Mononuclear cell (primary cell): Measurements from ENCODE around the gene LINGO3. TPM values are rescaled to one million over a fixed set of nuclear protein-coding genes. Genes with fewer than 3 reads are reported as not detected.

ENCODE experiments used
- H3K27me3 ChIP-seq: 2 replicates; pipeline ENCODE4 v1.6.0; 2011; ENCODE audit warnings: low read length, control low read depth; ENCODE audit not compliant: insufficient read depth
- H3K4me1 ChIP-seq: 2 replicates; pipeline ENCODE4 v1.5.1; 2011; ENCODE audit warnings: mild to moderate bottlenecking, low read length, control low read depth; ENCODE audit not compliant: insufficient read depth
- H3K4me3 ChIP-seq: 2 replicates; pipeline ENCODE4 v1.5.1; 2011; ENCODE audit warnings: mild to moderate bottlenecking, low read length, moderate library complexity
- H3K9me3 ChIP-seq: 2 replicates; pipeline ENCODE4 v1.5.1; 2011; ENCODE audit warnings: low read depth, mild to moderate bottlenecking, control low read depth, low read length
- total RNA-seq: library from RNA; depleted of rRNA; stranded (reverse); fragments of >200 nt; gene quantifications from one replicate; pipeline ENCODE4 v1.2.3, GENCODE V29; 2012

LINGO3 gene
- total RNA-seq, 1 donor: 0.52 TPM

DNA sequence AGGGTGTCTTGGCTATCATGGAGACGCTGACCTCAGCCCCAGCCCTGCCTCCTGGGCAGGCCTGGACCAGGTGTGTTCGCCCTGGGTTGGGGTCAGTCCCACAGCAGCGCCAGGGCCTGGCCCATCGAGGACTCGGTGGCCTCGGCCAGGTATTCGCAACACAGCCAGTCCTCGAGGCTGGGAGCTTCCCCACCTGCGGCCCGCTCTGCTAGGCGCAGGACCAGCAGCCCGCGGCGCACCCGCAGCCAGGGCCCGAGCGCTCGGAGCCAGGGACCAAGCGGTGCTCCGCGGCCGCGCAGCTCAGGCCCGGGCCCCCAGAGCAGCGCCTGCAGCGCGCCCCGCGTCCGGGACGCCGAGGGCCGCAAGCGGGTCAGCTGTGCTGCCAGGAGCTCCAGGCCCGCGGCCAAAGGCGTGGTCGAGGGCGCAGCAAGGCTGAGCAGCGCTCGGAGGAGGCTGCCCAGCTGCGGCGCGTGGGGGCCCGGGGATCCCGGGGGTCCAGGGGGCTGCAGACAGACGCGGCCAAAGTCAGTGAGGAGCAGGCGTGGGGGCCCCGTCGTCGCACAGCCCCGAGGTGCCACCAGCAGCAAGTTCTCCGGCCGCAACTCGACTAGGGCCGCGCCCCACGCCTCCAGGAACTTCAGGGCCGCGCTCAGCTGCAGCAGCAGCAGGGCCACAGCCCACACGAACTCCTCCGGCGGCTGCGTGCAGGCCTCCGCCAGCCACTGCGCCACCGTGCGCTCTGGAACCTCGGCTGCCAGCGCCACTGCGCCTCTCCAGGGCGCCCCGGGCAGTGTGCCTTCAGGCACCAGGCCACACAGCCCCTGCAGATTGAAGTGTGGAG, 32.1 kb downstream of the LINGO3 start:
- no peaks in the 10 kb centered on the region for H3K9me3 ChIP-seq
- H3K4me1 ChIP-seq: peaks cover 54% of the 10 kb centered on the region
- H3K27me3 ChIP-seq: no peaks in the 10 kb centered on the region
- no peak overlapping the region for H3K4me3 ChIP-seq

- Histone ChIP-seq H3K9me3 (no peaks in the 10 kb centered on the region), H3K27me3 (no peaks in the 10 kb centered on the region), H3K4me1 (peaks cover 46% of the 10 kb centered on the region), H3K4me3 (no peak overlapping the region)
Observed at GRCh38 chr19:2274931-2275535, 32.9 kb downstream of the LINGO3 start.

- Histone ChIP-seq H3K27me3 (no peaks in the 10 kb centered on the region), H3K4me3 (no peak overlapping the region), H3K9me3 (no peaks in the 10 kb centered on the region), H3K4me1 (peaks cover 44% of the 10 kb centered on the region)
Observed at GRCh38 chr19:2274185-2274711, 33.7 kb downstream of the LINGO3 start.

GRCh38 chr19:2273356-2274184, 34.4 kb downstream of the LINGO3 start:
- Histone ChIP-seq H3K4me3 (peak overlapping the region; percentile 14), H3K27me3 (no peaks in the 10 kb centered on the region), H3K4me1 (peaks cover 48% of the 10 kb centered on the region), H3K9me3 (no peaks in the 10 kb centered on the region)

- no peaks in the 10 kb centered on the region for H3K27me3 ChIP-seq
- peaks cover 69% of the 10 kb centered on the region for H3K4me1 ChIP-seq
- H3K4me3 ChIP-seq: peak overlapping the region; percentile 100
- no peaks in the 10 kb centered on the region for H3K9me3 ChIP-seq
Observed at GRCh38 chr19:2271234-2272103, 36.5 kb downstream of the LINGO3 start.

GRCh38 chr19:2270423-2271233, 37.3 kb downstream of the LINGO3 start:
- no peaks in the 10 kb centered on the region for H3K27me3 ChIP-seq
- peaks cover 78% of the 10 kb centered on the region for H3K4me1 ChIP-seq
- no peaks in the 10 kb centered on the region for H3K9me3 ChIP-seq
- peak overlapping the region; percentile 100 for H3K4me3 ChIP-seq

DNA sequence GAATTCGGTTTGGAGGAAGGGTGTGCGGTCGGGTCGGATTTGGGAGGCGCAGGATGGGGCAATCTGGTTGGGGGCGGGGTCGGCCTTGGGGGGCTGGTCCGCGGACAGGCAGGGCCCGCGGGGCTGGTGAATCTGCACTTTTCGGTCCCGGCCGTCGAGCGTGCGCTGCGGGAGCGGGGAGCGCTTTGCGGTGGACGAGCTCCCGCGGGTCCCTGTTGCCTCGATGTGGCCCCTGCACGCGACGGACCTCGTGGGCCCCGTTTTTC, 37.9 kb downstream of the LINGO3 start:
- peaks cover 78% of the 10 kb centered on the region for H3K4me1 ChIP-seq
- H3K9me3 ChIP-seq: no peaks in the 10 kb centered on the region
- H3K4me3 ChIP-seq: peak overlapping the region; percentile 100
- no peaks in the 10 kb centered on the region for H3K27me3 ChIP-seq

DNA sequence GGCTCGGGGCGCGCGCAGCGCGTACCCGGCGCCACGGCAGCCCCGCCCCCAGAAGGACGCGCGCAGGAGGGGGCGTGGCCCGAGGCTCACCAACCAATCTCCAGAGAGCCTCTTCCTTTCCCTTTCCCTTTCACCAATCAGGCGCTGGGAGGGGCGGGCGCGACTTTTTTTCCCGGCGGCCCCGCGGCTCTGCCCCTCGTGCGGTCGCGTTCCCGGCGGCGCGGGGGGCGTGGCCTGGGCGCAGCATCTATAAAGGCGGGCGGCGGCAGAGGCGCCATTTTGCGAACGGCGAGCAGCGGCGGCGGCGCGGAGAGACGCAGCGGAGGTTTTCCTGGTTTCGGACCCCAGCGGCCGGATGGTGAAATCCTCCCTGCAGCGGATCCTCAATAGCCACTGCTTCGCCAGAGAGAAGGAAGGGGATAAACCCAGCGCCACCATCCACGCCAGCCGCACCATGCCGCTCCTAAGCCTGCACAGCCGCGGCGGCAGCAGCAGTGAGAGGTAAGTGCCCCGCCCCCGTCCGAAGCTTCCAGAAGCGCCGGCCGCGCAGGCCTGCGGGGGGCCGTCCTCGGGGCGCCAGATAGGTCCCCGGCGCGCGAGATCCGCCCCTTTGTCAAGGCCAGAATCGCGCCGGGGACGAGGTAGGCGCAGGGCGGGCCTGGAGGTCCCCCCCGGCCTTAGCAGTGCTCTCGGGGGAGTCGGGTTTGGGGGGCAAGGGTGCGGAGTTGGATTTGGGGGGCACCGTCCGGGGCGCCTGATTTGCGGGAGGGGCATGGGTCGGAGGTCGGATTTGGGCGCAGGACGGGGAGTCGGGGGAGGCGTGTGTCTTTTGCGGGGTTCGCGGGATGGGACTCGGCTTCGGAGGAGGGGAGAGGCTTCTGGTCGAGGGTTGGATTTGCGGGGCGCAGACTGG, 38.5 kb downstream of the LINGO3 start:
- H3K4me1 ChIP-seq: peaks cover 78% of the 10 kb centered on the region
- H3K4me3 ChIP-seq: peak overlapping the region; percentile 100
- no peaks in the 10 kb centered on the region for H3K27me3 ChIP-seq
- no peaks in the 10 kb centered on the region for H3K9me3 ChIP-seq

DNA sequence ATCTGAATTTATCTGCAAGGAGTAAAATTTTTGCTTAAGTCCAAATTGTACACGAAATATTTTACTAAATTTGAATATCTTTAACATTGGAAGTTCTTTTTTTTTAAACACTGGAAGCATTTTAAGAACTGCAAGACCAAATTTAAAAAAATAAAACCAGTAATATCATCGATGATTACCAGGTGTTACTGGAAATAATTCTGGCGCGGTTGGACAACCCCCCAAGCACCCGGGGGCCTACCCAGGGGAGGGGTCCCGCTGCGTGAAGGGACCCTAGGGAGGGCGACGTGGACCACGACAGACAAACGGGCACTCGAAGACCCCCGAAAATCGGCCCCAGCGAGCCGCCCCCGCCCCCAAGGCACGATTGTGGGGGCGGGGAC, 39.1 kb downstream of the LINGO3 start:
- H3K4me1 ChIP-seq: peaks cover 77% of the 10 kb centered on the region
- no peaks in the 10 kb centered on the region for H3K27me3 ChIP-seq
- H3K9me3 ChIP-seq: no peaks in the 10 kb centered on the region
- H3K4me3 ChIP-seq: peak overlapping the region; percentile 100

DNA sequence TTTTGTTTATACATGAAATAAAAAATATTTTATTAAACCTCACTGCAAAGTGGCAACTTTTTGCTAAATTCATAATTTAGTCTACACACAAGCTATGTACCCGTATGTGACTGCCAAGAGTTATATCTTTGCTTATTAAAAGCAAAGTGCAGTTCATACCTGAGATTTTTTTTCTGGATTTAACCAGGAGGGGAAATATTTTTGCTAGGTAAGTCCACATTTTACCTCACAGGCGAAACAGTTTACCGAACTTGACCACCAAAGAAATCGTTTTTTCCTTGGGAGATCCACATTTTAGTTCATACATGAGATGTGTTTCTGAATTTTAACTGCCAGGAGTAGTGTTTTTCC, 39.5 kb downstream of the LINGO3 start:
- Histone ChIP-seq H3K4me3 (peak overlapping the region; percentile 100), H3K27me3 (no peaks in the 10 kb centered on the region), H3K4me1 (peaks cover 77% of the 10 kb centered on the region), H3K9me3 (no peaks in the 10 kb centered on the region)

- Histone ChIP-seq H3K9me3 (no peaks in the 10 kb centered on the region), H3K27me3 (no peaks in the 10 kb centered on the region), H3K4me1 (peaks cover 70% of the 10 kb centered on the region), H3K4me3 (no peak overlapping the region)
Observed at GRCh38 chr19:2266183-2266993, 41.6 kb downstream of the LINGO3 start.

GRCh38 chr19:2261438-2262172, 46.3 kb downstream of the LINGO3 start:
- H3K27me3 ChIP-seq: no peaks in the 10 kb centered on the region
- peaks cover 81% of the 10 kb centered on the region for H3K4me1 ChIP-seq
- no peak overlapping the region for H3K4me3 ChIP-seq
- H3K9me3 ChIP-seq: no peaks in the 10 kb centered on the region
